Measurements from ENCODE around the gene SSBP1.

DNA sequence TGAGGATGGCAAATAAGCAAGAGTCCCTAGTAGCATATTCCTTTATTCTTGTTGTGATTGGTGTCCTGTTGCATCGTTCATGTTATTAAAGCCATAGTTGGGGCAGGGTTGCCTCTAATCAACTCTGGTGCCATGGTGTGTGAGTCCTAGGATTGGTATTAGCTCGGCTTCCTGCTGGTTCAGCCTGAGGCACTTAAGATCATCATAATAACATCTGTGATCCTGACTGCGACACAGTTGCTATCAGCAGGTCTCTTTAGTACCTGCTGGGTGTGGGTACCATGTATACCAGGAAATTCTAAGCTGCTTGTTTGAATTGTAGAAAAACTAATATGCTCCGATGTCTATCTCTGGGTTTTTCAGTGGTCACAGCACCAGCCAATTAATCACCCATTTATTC lies 28.4 kb upstream of the SSBP1 start:
- TF ChIP-seq, protein P1, sequence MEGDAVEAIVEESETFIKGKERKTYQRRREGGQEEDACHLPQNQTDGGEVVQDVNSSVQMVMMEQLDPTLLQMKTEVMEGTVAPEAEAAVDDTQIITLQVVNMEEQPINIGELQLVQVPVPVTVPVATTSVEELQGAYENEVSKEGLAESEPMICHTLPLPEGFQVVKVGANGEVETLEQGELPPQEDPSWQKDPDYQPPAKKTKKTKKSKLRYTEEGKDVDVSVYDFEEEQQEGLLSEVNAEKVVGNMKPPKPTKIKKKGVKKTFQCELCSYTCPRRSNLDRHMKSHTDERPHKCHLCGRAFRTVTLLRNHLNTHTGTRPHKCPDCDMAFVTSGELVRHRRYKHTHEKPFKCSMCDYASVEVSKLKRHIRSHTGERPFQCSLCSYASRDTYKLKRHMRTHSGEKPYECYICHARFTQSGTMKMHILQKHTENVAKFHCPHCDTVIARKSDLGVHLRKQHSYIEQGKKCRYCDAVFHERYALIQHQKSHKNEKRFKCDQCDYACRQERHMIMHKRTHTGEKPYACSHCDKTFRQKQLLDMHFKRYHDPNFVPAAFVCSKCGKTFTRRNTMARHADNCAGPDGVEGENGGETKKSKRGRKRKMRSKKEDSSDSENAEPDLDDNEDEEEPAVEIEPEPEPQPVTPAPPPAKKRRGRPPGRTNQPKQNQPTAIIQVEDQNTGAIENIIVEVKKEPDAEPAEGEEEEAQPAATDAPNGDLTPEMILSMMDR (IDR thresholded peaks at IDR 0.05), result no peak
- TF ChIP-seq POLR2A (IDR thresholded peaks at IDR 0.05), result no peak
- no peak for TF ChIP-seq EP300 (IDR thresholded peaks at IDR 0.05)

Measured in ovary (tissue), 3 donors.